GM12878 (cell line): ENCODE data around the gene B3GNT9. TPM values are rescaled to one million over a fixed set of nuclear protein-coding genes. Genes with fewer than 3 reads are reported as not detected.

ENCODE experiments used
- BMI1 ChIP-seq: fragments of 450-650 bp; IDR thresholded peaks from 2 replicates; pipeline ENCODE4 v1.6.1; 2016; ENCODE audit warnings: mild to moderate bottlenecking, moderate library complexity, borderline replicate concordance
- CBX3 ChIP-seq: fragments of 200-600 bp; sonication (generic); IDR thresholded peaks from 2 replicates; pipeline ENCODE4 v1.6.1; 2016; ENCODE audit warnings: low read depth, borderline replicate concordance
- EGR1 ChIP-seq, 2 experiments: IDR thresholded peaks; 1 replicate in 1 of 2; 2 replicates in 1 of 2; pipeline ENCODE4 v1.6.1; 2011 to 2012; ENCODE audit warnings: low read depth in 2 of 2, low read length in 2 of 2, borderline replicate concordance in 1 of 2, mild to moderate bottlenecking in 1 of 2, moderate library complexity in 1 of 2
- HDGF ChIP-seq: fragments of 450-650 bp; IDR thresholded peaks from 2 replicates; pipeline ENCODE4 v1.6.1; 2016; ENCODE audit warnings: antibody characterized with exemption
- RCOR1 ChIP-seq: conservative IDR thresholded peaks from 2 replicates; pipeline ENCODE4 v1.6.1; 2012; ENCODE audit warnings: low read depth, low read length, improper control_type of control experiment
- SMARCA5 ChIP-seq: fragments of 450-650 bp; IDR thresholded peaks from 2 replicates; pipeline ENCODE4 v1.6.1; 2017; ENCODE audit warnings: mild to moderate bottlenecking
- SP1 ChIP-seq: IDR thresholded peaks from one replicate; pipeline ENCODE4 v1.6.1; 2011; ENCODE audit warnings: low read depth, low read length
- ZNF207 ChIP-seq: fragments of 450-650 bp; IDR thresholded peaks from 2 replicates; pipeline ENCODE4 v1.6.1; 2014; ENCODE audit warnings: antibody characterized with exemption, mild to moderate bottlenecking, borderline replicate concordance
- polyA plus RNA-seq, 11 experiments: library from polyadenylated mRNA; depleted of rRNA in 4 of 11; unstranded in 6 of 11; stranded (reverse) in 5 of 11; fragments of >200 nt; fragmentation: Nextera tagmentation in 4 of 11; fragmentation: Illumina TruSeq in 1 of 11; extraction: Ambion mirVana in 4 of 11; extraction: Trizol in 1 of 11; gene quantifications; 1 replicate in 1 of 11; 2 replicates in 10 of 11; pipeline versions ENCODE4 v1.2.1 to v1.2.3, GENCODE V29; 2011 to 2016; ENCODE audit warnings: inconsistent platforms in 2 of 11, missing spikeins in 2 of 11, low read depth in 1 of 11
- total RNA-seq, 4 experiments: library from RNA; depleted of rRNA in 3 of 4; stranded (reverse); fragments of >200 nt in 3 of 4; fragmentation: Illumina TruSeq in 1 of 4; extraction: Trizol in 1 of 4; gene quantifications; 2 replicates each; pipeline versions ENCODE4 v1.2.1 to v1.2.3, GENCODE V29; 2013 to 2021
- TF ChIP-seq, protein P1 (sequence below): fragments of 450-650 bp; IDR thresholded peaks from 2 replicates; pipeline ENCODE4 v1.6.1; 2017; ENCODE audit warnings: mild to moderate bottlenecking
- TF ChIP-seq, protein P2 (sequence below): IDR thresholded peaks from 2 replicates; pipeline ENCODE4 v1.6.1; 2012; ENCODE audit warnings: improper control_type of control experiment, low read depth, low read length; ENCODE audit not compliant: insufficient replicate concordance
- TF ChIP-seq, protein P3 (sequence below): fragments of 450-650 bp; IDR thresholded peaks from 2 replicates; pipeline ENCODE4 v1.6.1; 2017; ENCODE audit warnings: antibody characterized with exemption, mild to moderate bottlenecking, moderate library complexity
- TF ChIP-seq, protein P4 (sequence below): fragments of 450-650 bp; IDR thresholded peaks from 2 replicates; pipeline ENCODE4 v1.6.1; 2014; ENCODE audit warnings: mild to moderate bottlenecking
- TF ChIP-seq, protein P5 (sequence below): fragments of 450-650 bp; IDR thresholded peaks from 2 replicates; pipeline ENCODE4 v1.6.1; 2017; ENCODE audit warnings: mild to moderate bottlenecking, low read depth, inconsistent platforms; ENCODE audit not compliant: poor library complexity, severe bottlenecking

B3GNT9 gene
- total and polyA plus RNA-seq, 10 of the 15 experiments (the other 5 are each of a cell fraction or from before 2014, with no cell fraction given): 0.08 to 5.0 (median 1.9) TPM

DNA sequence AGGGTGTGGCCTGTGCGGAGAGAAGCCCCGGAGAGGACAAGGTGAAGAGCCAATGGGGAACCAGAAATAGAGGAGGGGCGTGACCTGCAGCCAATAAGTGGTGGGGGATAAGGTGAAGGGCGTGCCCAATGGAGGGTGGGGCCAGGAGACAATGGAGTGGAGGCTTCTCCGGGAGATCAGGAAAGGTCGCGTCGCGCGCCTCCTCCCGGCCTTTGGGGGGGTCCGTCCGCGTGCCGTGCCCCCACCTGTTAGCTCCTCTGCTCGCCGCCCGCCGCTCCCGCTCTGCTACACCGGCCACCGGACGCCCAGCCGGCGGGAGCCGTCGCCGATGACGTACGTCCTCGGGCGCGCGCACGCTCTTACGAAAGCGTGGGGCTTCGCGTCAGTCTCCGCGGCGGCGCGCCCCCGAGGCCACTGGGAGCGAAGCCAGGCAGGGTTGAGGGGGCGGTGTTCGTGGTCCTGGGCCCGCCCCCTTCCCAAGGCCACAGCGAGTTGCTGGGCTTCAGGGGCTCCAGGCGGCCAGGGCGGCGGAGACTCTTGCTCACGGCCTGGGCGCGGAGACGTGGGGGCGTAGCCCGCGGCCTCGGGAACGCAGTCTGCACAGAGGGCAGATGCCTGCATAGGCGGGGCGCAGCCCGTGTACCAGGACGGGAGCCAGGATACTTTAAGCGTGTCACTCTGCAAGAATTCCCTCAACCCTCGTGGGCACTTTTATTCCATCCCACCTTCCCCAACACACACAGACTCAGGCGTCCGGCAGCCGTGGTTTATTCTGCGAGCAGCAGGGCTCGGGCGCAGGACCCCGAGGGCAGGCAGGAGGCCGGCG is 33.0 kb upstream of the B3GNT9 start, which contains the start of gene MATCAP1 (continued):
- TF ChIP-seq, protein P1, sequence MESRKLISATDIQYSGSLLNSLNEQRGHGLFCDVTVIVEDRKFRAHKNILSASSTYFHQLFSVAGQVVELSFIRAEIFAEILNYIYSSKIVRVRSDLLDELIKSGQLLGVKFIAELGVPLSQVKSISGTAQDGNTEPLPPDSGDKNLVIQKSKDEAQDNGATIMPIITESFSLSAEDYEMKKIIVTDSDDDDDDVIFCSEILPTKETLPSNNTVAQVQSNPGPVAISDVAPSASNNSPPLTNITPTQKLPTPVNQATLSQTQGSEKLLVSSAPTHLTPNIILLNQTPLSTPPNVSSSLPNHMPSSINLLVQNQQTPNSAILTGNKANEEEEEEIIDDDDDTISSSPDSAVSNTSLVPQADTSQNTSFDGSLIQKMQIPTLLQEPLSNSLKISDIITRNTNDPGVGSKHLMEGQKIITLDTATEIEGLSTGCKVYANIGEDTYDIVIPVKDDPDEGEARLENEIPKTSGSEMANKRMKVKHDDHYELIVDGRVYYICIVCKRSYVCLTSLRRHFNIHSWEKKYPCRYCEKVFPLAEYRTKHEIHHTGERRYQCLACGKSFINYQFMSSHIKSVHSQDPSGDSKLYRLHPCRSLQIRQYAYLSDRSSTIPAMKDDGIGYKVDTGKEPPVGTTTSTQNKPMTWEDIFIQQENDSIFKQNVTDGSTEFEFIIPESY: no peak
- peak; percentile 98 for TF ChIP-seq SP1
- TF ChIP-seq, protein P2, sequence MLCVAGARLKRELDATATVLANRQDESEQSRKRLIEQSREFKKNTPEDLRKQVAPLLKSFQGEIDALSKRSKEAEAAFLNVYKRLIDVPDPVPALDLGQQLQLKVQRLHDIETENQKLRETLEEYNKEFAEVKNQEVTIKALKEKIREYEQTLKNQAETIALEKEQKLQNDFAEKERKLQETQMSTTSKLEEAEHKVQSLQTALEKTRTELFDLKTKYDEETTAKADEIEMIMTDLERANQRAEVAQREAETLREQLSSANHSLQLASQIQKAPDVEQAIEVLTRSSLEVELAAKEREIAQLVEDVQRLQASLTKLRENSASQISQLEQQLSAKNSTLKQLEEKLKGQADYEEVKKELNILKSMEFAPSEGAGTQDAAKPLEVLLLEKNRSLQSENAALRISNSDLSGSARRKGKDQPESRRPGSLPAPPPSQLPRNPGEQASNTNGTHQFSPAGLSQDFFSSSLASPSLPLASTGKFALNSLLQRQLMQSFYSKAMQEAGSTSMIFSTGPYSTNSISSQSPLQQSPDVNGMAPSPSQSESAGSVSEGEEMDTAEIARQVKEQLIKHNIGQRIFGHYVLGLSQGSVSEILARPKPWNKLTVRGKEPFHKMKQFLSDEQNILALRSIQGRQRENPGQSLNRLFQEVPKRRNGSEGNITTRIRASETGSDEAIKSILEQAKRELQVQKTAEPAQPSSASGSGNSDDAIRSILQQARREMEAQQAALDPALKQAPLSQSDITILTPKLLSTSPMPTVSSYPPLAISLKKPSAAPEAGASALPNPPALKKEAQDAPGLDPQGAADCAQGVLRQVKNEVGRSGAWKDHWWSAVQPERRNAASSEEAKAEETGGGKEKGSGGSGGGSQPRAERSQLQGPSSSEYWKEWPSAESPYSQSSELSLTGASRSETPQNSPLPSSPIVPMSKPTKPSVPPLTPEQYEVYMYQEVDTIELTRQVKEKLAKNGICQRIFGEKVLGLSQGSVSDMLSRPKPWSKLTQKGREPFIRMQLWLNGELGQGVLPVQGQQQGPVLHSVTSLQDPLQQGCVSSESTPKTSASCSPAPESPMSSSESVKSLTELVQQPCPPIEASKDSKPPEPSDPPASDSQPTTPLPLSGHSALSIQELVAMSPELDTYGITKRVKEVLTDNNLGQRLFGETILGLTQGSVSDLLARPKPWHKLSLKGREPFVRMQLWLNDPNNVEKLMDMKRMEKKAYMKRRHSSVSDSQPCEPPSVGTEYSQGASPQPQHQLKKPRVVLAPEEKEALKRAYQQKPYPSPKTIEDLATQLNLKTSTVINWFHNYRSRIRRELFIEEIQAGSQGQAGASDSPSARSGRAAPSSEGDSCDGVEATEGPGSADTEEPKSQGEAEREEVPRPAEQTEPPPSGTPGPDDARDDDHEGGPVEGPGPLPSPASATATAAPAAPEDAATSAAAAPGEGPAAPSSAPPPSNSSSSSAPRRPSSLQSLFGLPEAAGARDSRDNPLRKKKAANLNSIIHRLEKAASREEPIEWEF: no peak
- TF ChIP-seq, protein P3, sequence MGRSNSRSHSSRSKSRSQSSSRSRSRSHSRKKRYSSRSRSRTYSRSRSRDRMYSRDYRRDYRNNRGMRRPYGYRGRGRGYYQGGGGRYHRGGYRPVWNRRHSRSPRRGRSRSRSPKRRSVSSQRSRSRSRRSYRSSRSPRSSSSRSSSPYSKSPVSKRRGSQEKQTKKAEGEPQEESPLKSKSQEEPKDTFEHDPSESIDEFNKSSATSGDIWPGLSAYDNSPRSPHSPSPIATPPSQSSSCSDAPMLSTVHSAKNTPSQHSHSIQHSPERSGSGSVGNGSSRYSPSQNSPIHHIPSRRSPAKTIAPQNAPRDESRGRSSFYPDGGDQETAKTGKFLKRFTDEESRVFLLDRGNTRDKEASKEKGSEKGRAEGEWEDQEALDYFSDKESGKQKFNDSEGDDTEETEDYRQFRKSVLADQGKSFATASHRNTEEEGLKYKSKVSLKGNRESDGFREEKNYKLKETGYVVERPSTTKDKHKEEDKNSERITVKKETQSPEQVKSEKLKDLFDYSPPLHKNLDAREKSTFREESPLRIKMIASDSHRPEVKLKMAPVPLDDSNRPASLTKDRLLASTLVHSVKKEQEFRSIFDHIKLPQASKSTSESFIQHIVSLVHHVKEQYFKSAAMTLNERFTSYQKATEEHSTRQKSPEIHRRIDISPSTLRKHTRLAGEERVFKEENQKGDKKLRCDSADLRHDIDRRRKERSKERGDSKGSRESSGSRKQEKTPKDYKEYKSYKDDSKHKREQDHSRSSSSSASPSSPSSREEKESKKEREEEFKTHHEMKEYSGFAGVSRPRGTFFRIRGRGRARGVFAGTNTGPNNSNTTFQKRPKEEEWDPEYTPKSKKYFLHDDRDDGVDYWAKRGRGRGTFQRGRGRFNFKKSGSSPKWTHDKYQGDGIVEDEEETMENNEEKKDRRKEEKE: no peak
- TF ChIP-seq CBX3: no peak
- TF ChIP-seq EGR1 (IDR thresholded peaks at IDR 0.05; ENCODE audit: borderline replicate concordance in 1 of 2, low read depth in 2 of 2, low read length in 2 of 2): peak; percentile 75 to 84
- TF ChIP-seq, protein P4, sequence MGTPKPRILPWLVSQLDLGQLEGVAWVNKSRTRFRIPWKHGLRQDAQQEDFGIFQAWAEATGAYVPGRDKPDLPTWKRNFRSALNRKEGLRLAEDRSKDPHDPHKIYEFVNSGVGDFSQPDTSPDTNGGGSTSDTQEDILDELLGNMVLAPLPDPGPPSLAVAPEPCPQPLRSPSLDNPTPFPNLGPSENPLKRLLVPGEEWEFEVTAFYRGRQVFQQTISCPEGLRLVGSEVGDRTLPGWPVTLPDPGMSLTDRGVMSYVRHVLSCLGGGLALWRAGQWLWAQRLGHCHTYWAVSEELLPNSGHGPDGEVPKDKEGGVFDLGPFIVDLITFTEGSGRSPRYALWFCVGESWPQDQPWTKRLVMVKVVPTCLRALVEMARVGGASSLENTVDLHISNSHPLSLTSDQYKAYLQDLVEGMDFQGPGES: peak; percentile 81
- no peak for TF ChIP-seq SMARCA5
- TF ChIP-seq RCOR1: no peak
- 0 out of 2 replicates have a peak, but pooled peaks have one; percentile 62 for TF ChIP-seq ZNF207
- TF ChIP-seq, protein P5, sequence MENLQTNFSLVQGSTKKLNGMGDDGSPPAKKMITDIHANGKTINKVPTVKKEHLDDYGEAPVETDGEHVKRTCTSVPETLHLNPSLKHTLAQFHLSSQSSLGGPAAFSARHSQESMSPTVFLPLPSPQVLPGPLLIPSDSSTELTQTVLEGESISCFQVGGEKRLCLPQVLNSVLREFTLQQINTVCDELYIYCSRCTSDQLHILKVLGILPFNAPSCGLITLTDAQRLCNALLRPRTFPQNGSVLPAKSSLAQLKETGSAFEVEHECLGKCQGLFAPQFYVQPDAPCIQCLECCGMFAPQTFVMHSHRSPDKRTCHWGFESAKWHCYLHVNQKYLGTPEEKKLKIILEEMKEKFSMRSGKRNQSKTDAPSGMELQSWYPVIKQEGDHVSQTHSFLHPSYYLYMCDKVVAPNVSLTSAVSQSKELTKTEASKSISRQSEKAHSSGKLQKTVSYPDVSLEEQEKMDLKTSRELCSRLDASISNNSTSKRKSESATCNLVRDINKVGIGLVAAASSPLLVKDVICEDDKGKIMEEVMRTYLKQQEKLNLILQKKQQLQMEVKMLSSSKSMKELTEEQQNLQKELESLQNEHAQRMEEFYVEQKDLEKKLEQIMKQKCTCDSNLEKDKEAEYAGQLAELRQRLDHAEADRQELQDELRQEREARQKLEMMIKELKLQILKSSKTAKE: no peak
- peak; percentile 96 for TF ChIP-seq HDGF
- no peak for TF ChIP-seq BMI1
